ENCODE measurements around the gene RMC1.
"Not testable (repeated sequence)": the region's sequence is repeated elsewhere in the genome, so short reads cannot be mapped to it uniquely, and the experiment has no call there.

RMC1 gene

DNA sequence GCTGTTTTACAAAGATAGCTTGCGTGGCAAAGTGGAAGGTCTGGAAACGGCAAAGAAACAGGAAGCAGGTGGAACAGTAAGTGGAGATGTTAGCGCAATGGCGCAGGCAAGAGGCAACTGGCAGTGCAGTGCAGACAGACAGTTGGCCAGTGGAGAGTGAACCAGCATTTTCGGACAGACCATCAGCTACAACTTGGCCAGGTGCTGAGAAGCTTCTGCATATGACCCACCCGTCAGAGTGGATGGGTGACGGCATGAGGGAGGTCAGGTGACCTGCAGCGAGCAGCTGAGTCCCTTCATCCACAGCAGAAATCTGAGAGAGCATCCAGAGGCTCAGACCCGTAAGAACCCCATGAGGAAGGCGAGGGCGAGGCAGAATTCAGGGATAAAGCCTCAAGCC is 49.2 kb downstream of the RMC1 start:
- no peaks in the 10 kb centered on the region for H3K27me3 ChIP-seq
- no peaks in the 10 kb centered on the region for H3K9me3 ChIP-seq
- H3K27ac ChIP-seq = no peak overlapping the region
- H3K4me3 ChIP-seq = no peak overlapping the region
- TF ChIP-seq, protein P1, sequence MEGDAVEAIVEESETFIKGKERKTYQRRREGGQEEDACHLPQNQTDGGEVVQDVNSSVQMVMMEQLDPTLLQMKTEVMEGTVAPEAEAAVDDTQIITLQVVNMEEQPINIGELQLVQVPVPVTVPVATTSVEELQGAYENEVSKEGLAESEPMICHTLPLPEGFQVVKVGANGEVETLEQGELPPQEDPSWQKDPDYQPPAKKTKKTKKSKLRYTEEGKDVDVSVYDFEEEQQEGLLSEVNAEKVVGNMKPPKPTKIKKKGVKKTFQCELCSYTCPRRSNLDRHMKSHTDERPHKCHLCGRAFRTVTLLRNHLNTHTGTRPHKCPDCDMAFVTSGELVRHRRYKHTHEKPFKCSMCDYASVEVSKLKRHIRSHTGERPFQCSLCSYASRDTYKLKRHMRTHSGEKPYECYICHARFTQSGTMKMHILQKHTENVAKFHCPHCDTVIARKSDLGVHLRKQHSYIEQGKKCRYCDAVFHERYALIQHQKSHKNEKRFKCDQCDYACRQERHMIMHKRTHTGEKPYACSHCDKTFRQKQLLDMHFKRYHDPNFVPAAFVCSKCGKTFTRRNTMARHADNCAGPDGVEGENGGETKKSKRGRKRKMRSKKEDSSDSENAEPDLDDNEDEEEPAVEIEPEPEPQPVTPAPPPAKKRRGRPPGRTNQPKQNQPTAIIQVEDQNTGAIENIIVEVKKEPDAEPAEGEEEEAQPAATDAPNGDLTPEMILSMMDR (IDR thresholded peaks at IDR 0.05) = no peak
- no peak for DNase-seq
- H3K36me3 ChIP-seq = peaks cover 82 to 95% (median 91%) of the 10 kb centered on the region in 3 donors
- H3K4me1 ChIP-seq = no peaks in the 10 kb centered on the region
- intact Hi-C loops (cut with DNase I; ENCODE audit: low total_unique reads) = no loop called here

DNA sequence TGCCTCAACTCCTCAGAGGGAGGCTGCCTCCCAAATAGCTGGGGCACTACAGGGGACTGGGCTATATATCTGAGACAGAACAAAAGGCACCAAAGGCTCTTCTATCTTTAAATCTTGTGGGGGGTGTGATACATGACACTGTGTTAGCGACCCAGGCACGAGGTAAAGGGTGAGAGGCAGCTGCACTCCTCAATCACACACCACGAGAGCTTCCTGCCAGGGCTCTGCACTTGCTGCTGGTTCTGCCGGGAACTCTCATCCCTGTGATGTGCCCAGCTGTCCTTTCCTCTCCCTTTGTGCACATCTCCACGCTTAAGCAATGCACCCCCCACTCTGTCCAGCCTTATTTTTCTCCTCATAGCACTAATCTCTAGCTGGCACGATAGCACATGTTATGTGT is 50.6 kb downstream of the RMC1 start:
- Histone ChIP-seq H3K27me3 (no peaks in the 10 kb centered on the region), H3K27ac (no peak overlapping the region), H3K4me3 (no peak overlapping the region), H3K36me3 (peaks cover 78 to 98% (median 93%) of the 10 kb centered on the region in 3 donors), H3K4me1 (no peaks in the 10 kb centered on the region), H3K9me3 (no peaks in the 10 kb centered on the region)
- DNase-seq = no peak
- TF ChIP-seq, protein P1 (IDR thresholded peaks at IDR 0.05) = no peak
- intact Hi-C loops (cut with DNase I; ENCODE audit: low total_unique reads) = no loop called here

DNA sequence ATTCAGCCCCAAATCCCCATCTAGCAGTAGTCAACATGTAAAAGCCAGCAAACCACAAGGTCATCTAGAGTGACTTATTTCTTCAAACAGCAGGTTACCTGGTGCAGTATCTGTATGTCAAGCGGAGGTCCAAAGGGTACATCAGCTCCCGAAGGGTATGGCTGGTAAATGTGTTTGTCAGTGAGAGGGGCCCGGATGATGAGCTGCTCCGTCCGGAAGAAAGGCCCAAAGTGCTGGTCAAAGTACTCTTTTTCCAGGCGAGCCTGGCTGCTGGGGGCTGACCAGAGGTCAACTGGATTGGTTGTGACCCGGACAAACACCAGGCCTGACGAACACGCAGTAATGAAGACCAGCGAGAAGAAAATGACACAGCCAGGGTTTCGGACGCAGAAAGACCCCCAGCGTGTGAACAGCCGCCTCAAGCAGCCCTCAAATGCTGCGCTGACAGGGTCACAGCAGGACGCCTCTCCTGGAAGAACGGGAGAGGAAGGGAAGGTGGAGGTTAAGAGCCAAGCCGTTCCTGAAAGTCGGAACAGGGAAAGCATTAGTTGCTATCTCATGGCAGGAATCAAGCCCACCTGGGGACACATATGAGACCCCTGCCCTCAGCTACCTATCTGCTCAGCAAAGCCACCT is 53.0 kb downstream of the RMC1 start:
- Histone ChIP-seq H3K27ac (no peak overlapping the region), H3K4me3 (no peak overlapping the region), H3K27me3 (no peaks in the 10 kb centered on the region), H3K9me3 (no peaks in the 10 kb centered on the region), H3K4me1 (no peaks in the 10 kb centered on the region), H3K36me3 (peaks cover 80 to 100% (median 95%) of the 10 kb centered on the region in 3 donors)
- intact Hi-C loops (cut with DNase I; ENCODE audit: low total_unique reads) = loop anchor here (5.0 kb wide), 1 partner anchor 489 kb away; no protein-coding TSS in a partner anchor
- TF ChIP-seq, protein P1 (IDR thresholded peaks at IDR 0.05) = no peak
- DNase-seq = no peak

DNA sequence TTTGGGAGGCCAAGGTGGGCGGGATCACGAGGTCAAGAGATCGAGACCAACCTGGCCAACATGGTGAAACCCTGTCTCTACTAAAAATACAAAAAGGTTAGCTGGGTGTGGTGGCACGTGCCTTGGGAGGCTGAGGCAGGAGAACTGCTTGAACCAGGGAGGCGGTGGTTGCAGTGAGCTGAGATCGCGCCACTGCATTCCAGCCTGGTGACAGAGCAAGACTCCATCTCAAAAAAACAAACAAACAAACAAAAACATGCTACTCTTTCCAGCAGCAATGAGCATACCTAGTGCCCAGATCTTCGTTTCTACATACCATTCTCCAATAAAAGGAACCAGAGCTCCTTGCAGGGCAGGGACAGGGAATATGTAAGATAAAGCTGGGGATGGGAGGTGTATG is 54.2 kb downstream of the RMC1 start:
- not testable (repeated sequence) for H3K27me3 ChIP-seq, H3K4me1 ChIP-seq, H3K27ac ChIP-seq, H3K4me3 ChIP-seq, DNase-seq, H3K9me3 ChIP-seq
- intact Hi-C loops (cut with DNase I; ENCODE audit: low total_unique reads) = loop anchor here (5.0 kb wide), 1 partner anchor 490 kb away; no protein-coding TSS in a partner anchor
- H3K36me3 ChIP-seq = peaks cover 80 to 95% (median 95%) of the 10 kb centered on the region in 3 donors

DNA sequence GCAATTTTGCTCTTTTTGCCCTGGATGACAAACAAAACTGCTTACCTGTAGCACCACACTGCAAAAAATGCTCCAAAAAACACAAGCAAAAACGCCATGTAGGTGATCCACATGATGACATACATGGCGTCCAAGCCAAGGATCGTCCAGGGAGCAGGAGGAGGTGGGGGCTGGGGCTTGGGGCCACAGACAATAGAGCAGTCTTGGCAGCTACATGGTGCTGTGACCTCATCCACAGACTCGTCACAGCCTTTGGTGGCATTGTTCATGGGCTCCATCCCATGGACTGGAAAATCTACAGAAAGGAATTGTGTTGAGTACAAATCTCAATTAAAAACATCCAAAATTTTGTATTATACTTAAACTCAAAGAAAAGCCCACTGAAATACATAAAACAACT is 56.9 kb downstream of the RMC1 start:
- no peaks in the 10 kb centered on the region for H3K27me3 ChIP-seq
- no peaks in the 10 kb centered on the region for H3K9me3 ChIP-seq
- intact Hi-C loops (cut with DNase I; ENCODE audit: low total_unique reads) = no loop called here
- H3K36me3 ChIP-seq = peaks cover 77 to 94% (median 79%) of the 10 kb centered on the region in 3 donors
- no peak overlapping the region for H3K27ac ChIP-seq
- DNase-seq = no peak
- H3K4me1 ChIP-seq = no peaks in the 10 kb centered on the region
- no peak overlapping the region for H3K4me3 ChIP-seq
- TF ChIP-seq, protein P1 (IDR thresholded peaks at IDR 0.05) = no peak

DNA sequence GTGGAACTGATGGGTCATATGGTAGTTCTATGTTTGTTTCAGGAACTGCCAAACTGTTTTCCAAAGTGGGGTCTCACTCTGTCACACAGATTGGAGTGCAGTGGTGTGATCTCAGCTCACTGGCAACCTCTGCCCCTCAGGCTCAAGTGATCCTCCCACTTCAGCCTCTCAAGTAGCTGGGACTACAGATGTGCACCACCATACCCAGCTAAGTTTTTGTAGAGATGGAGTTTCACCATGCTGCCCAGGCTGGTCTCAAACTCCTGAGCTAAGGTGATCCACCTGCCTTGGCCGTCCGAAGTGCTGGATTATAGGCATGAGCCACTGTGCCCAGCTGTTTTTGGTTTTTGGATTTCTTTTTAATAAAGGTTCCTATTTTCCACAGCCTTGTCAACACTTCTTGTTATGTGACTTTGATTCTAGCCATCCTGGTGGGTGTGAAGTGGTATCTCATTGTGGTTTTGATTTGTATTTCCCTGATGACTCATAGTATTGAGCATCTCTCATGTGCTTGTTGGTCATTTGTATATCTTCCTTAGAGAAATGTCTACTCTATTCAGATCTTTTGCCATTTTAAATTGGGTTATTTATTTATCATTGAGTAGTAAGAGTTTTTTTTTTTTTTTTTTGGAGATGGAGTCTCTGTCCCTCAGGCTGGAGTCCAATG is 60.2 kb downstream of the RMC1 start:
- DNase-seq = no peak
- no peak overlapping the region for H3K4me3 ChIP-seq
- H3K9me3 ChIP-seq = no peaks in the 10 kb centered on the region
- TF ChIP-seq, protein P1 (IDR thresholded peaks at IDR 0.05) = no peak
- no peak overlapping the region for H3K27ac ChIP-seq
- H3K4me1 ChIP-seq = no peaks in the 10 kb centered on the region
- intact Hi-C loops (cut with DNase I; ENCODE audit: low total_unique reads) = no loop called here
- no peaks in the 10 kb centered on the region for H3K27me3 ChIP-seq
- H3K36me3 ChIP-seq = peaks cover 61 to 93% (median 87%) of the 10 kb centered on the region in 3 donors

Measured in tibial artery (tissue), 4 donors.